Endothelial cell (in vitro differentiated cells): ENCODE results near the gene SPART. TPM values are rescaled to one million over a fixed set of nuclear protein-coding genes. Genes with fewer than 3 reads are reported as not detected.

Source experiments
- DNase-seq: peaks from one replicate; pipeline ENCODE4 v3.0.0; 2021; ENCODE audit warnings: low spot score
- H3K27ac Mint-ChIP-seq: one replicate; pipeline ENCODE4 v1.8.0; 2021; ENCODE audit warnings: mixed read lengths, inconsistent platforms; ENCODE audit not compliant: unreplicated experiment
- H3K27me3 Mint-ChIP-seq: one replicate; pipeline ENCODE4 v1.8.0; 2021; ENCODE audit warnings: mild to moderate bottlenecking, moderate library complexity, mixed read lengths, inconsistent platforms; ENCODE audit not compliant: unreplicated experiment
- H3K36me3 Mint-ChIP-seq: one replicate; pipeline ENCODE4 v1.8.0; 2021; ENCODE audit warnings: mild to moderate bottlenecking, low read depth, mixed read lengths, inconsistent platforms; ENCODE audit not compliant: unreplicated experiment
- H3K4me1 Mint-ChIP-seq: one replicate; pipeline ENCODE4 v1.8.0; 2021; ENCODE audit warnings: mild to moderate bottlenecking, mixed read lengths, inconsistent platforms; ENCODE audit not compliant: unreplicated experiment
- H3K4me3 Mint-ChIP-seq: one replicate; pipeline ENCODE4 v1.8.0; 2021; ENCODE audit warnings: mild to moderate bottlenecking, mixed read lengths, inconsistent platforms; ENCODE audit not compliant: unreplicated experiment
- H3K9me3 Mint-ChIP-seq: one replicate; pipeline ENCODE4 v1.8.0; 2021; ENCODE audit warnings: mixed read lengths, inconsistent platforms; ENCODE audit not compliant: unreplicated experiment
- total RNA-seq: library from RNA; stranded (reverse); fragmentation: NEBNext Ultra II Directional; extraction: Animal tissue kit (Norgen Biotek cat#: 25700); gene quantifications from one replicate; pipeline ENCODE4 v1.2.1, GENCODE V29; 2021; ENCODE audit not compliant: unreplicated experiment
- TF ChIP-seq, protein P1 (sequence below): fragments of 200-600 bp; sonication (generic); IDR thresholded peaks from one replicate; pipeline ENCODE4 v1.5.0; 2021; ENCODE audit warnings: antibody characterized with exemption; ENCODE audit not compliant: unreplicated experiment

Gene SPART
- total RNA-seq, 1 donor from 2014 or later = 32.6 TPM

- no peaks in the 10 kb centered on the region for H3K27me3 Mint-ChIP-seq
- TF ChIP-seq, protein P1, sequence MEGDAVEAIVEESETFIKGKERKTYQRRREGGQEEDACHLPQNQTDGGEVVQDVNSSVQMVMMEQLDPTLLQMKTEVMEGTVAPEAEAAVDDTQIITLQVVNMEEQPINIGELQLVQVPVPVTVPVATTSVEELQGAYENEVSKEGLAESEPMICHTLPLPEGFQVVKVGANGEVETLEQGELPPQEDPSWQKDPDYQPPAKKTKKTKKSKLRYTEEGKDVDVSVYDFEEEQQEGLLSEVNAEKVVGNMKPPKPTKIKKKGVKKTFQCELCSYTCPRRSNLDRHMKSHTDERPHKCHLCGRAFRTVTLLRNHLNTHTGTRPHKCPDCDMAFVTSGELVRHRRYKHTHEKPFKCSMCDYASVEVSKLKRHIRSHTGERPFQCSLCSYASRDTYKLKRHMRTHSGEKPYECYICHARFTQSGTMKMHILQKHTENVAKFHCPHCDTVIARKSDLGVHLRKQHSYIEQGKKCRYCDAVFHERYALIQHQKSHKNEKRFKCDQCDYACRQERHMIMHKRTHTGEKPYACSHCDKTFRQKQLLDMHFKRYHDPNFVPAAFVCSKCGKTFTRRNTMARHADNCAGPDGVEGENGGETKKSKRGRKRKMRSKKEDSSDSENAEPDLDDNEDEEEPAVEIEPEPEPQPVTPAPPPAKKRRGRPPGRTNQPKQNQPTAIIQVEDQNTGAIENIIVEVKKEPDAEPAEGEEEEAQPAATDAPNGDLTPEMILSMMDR = no peak
- no peak for DNase-seq
- H3K27ac Mint-ChIP-seq = no peak overlapping the region
- no peak overlapping the region for H3K4me3 Mint-ChIP-seq
- no peaks in the 10 kb centered on the region for H3K36me3 Mint-ChIP-seq
- no peaks in the 10 kb centered on the region for H3K9me3 Mint-ChIP-seq
- peaks cover 2% of the 10 kb centered on the region for H3K4me1 Mint-ChIP-seq
These were observed 87.4 kb downstream of the SPART start for GRCh38 chr13:36258831-36259230.

Other genes with a start within 250 kb of the SPART start
- 1.6 TPM for gene DCLK1, start 215.0 kb downstream of the SPART start, total RNA-seq
- gene SOHLH2, start 131.8 kb downstream of the SPART start, total RNA-seq = not detected
- 3.1 TPM for gene CCDC169, start 48.6 kb downstream of the SPART start, total RNA-seq
- not detected for gene CCNA1, start 86.1 kb upstream of the SPART start, total RNA-seq